Stimulated activated CD4-positive, alpha-beta T cell treated with anti-CD3 and anti-CD28 coated beads, Interleukin-2, amount 100 ng/mL, for 24 hours (primary cell): ENCODE measurements around the gene UPF3B.
"Not testable (repeated sequence)": the region's sequence is repeated elsewhere in the genome, so short reads cannot be mapped to it uniquely, and the experiment has no call there.

Experiments used
- DNase-seq, 2 donors: peaks; one replicate each; pipeline ENCODE4 v3.0.0-alpha.2; 2020

UPF3B gene

DNA sequence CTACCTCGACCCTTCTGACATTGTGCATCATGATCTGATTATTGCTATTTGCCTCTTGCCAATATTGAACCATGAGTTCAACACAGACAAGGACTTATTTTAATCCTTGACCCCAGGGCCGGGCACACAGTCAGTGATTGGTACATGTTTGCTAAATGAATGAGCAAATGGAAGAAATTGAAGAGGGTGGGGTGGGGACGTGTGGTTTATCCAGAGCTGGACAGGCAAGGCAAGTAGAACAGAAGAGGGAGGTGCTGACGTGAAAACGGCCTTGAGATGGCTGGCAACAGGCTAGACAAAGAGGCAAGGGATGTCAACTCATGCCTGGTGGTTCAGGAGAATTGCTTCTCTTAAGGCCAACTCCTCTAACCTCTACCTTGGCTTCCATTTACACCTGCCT, 28.5 kb downstream of the UPF3B start:
- not testable (repeated sequence) for DNase-seq

- DNase-seq, result not testable (repeated sequence)
Observed at GRCh38 chrX:119821703-119822102, 31.1 kb downstream of the UPF3B start.

DNA sequence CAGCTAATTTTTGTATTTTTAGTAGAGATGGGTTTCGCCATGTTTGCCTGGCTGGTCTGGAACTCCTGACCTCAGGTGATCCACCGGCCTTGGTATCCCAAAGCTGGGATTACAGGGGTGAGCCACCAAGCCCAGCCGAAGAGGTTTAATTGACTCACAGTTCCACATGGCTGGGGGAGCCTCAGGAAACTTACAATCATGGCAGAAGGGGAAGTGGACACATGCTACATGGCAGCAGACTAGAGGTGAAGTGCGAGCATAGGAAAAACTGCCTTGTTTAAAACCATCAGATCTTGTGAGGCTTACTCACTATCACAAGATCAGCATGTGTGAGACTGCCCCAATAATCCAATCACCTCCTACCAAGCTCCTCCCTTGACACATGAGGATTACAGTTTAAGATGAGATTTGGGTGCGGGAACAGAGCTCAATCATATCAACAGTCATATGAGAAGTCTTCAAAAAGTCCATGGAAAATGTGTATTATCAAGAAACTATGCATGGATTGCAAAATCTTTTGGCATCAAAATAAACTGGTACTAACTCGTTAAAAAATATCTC, 35.6 kb downstream of the UPF3B start:
- DNase-seq, result no peak

DNA sequence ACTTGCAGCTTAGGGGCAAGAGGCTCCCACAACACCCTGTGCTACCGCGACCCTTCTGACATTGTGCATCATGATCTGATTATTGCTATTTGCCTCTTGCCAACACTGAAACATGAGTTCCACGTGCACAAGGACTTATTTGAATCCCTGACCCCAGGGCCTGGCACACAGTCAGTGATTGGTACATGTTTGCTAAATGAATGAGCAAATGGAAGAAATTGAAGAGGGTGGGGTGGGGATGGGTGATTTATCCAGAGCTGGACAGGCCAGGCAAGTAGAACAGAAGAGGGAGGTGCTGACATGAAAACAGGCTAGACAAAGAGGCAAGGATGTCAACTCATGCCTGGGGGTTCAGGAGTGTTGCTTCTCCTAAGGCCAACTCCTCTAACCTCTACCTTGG, 36.5 kb downstream of the UPF3B start:
- DNase-seq, result no peak

GRCh38 chrX:119809185-119809666, 43.5 kb downstream of the UPF3B start:
- DNase-seq, result no peak

- DNase-seq, result not testable (repeated sequence)
Observed at GRCh38 chrX:119808461-119808860, 44.3 kb downstream of the UPF3B start.

- DNase-seq, result no peak
Observed at GRCh38 chrX:119802546-119802945, 50.2 kb downstream of the UPF3B start.

DNA sequence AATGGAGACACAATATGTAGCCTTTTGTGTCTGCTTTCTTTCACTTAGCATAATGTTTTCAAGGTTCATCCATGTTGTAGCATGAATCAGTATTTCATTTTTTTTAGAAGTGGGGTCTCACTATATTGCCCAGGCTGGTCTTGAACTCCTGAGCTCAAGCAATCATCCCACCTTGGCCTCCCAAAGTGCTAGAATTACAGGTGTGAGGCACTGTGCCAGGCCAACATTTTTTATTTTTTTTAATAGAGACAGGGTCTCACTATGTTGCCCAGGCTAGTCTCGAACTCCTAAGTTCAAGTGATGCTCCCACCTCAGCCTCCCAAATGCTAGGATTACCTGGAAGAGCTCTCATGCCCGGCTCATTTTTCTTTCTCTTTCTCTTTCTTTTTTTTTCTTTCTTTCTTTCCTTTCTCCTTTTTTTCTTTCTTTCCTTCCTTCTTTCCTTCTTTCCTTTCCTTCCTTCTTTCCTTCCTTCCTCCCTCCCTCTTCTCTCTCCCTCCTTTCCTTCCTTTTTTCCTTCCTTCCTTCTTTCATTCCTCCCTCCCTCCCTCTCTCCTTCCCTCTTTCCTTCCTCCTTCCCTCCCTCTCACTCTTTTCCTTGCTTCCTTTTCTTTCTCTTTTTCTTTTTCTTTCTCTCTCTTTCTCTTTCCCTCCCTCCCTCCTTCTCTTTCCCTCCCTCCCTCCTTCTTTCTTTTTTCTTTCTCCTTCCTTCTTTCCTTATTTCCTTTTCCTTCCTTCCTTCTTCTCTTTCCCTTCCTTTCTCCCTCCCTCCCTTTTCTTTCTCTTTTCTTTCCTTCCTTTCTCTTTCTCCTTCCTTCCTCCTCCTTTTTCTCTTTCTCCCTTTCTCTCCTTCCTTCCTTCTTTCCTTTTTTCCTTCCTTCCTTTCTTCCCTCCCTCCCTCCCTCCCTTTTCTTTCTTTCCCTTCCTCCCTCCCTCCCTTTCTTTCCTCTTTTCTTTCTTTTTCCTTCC, 51.2 kb downstream of the UPF3B start:
- DNase-seq, result no peak

- DNase-seq, result peak; percentile 78 to 80
Observed at GRCh38 chrX:119791437-119792231, 61.1 kb downstream of the UPF3B start, which contains the start of gene RPL39. Gene RPL39 (minus strand): TSS chrX:119791630. CDS start chrX:119791576, 54 bp downstream.

GRCh38 chrX:119790977-119791436, 61.8 kb downstream of the UPF3B start:
- peak; percentile 44 to 53 for DNase-seq

DNA sequence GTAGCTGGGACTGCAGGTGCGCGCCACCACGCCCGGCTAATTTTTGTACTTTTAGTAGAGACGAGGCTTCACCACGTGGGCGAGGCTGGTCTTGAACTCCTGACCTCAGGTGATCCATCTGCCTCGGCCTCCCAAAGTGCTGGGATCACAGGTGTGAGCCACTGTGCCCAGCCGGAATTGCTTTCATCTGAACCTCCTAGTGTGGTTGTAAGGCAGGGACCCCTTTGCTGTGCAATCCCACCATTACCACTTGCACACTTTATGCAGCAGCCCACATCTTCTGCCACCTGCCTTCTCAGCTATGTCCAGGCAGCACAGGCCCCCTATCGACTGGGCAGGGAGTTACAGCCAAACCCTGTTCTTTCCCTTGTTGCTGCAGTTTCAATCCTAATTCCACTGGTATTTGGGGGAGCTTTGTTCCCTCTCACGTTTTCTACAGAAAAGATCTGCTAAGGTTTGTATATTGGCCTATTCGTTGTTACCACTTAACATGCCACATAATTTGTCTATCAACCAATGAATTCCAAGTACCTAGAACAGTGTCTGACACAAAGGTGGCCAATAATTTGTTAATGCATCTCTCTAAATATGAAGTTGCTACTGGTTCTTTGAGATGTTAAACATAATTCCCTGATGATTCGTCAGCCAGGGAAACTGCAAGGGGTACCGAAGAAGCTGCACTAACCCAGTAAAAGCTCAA, 67.9 kb downstream of the UPF3B start:
- peak; percentile 52 to 56 for DNase-seq
